Mucosa of rectum (tissue), 2 donors: ENCODE measurements around the gene NNAT.
"Not testable (repeated sequence)": the region's sequence is repeated elsewhere in the genome, so short reads cannot be mapped to it uniquely, and the experiment has no call there.

ENCODE experiments used
- H3K27ac ChIP-seq, 2 donors: one replicate each; pipeline ENCODE4 v1.7.0; 2013; ENCODE audit warnings: inconsistent platforms in 2 of 2, low read depth in 2 of 2, low read length in 2 of 2
- H3K27me3 ChIP-seq, 2 donors: one replicate each; pipeline ENCODE4 v1.7.0; 2013; ENCODE audit warnings: low read length in 2 of 2; ENCODE audit not compliant: control insufficient read depth in 2 of 2, insufficient read depth in 2 of 2
- H3K36me3 ChIP-seq, 2 donors: one replicate each; pipeline ENCODE4 v1.7.0; 2013; ENCODE audit warnings: low read length in 2 of 2; ENCODE audit not compliant: control insufficient read depth in 2 of 2, insufficient read depth in 2 of 2
- H3K4me1 ChIP-seq, 2 donors: one replicate each; pipeline ENCODE4 v1.7.0; 2013; ENCODE audit warnings: low read length in 2 of 2, mild to moderate bottlenecking in 1 of 2; ENCODE audit not compliant: control insufficient read depth in 2 of 2, insufficient read depth in 2 of 2
- H3K4me3 ChIP-seq, 2 donors: one replicate each; pipeline ENCODE4 v1.7.0; 2013; ENCODE audit warnings: low read length in 2 of 2
- H3K9ac ChIP-seq, 2 donors: one replicate each; pipeline ENCODE4 v1.7.0; 2013; ENCODE audit warnings: low read length in 2 of 2, low read depth in 1 of 2, mild to moderate bottlenecking in 1 of 2
- H3K9me3 ChIP-seq, 2 donors: one replicate each; pipeline ENCODE4 v1.7.0; 2013; ENCODE audit warnings: low read length in 2 of 2; ENCODE audit not compliant: control insufficient read depth in 2 of 2
- donor health status: healthy.
- donor health status: Normal muscosa, but diverticular disease.

The NNAT gene

GRCh38 chr20:37521061-37521771 lies at the start of gene NNAT:
TSS of gene NNAT (plus strand) at chr20:37521250. CDS start at chr20:37521332, 82 bp downstream.
- H3K9me3 ChIP-seq, result no peaks in the 10 kb centered on the region
- H3K9ac ChIP-seq, result no peak within 1 kb of the TSS
- H3K4me3 ChIP-seq, result no peak within 1 kb of the TSS
- H3K27ac ChIP-seq, result peak within 1 kb of the TSS; percentile 43 to 44
- H3K36me3 ChIP-seq, result peaks cover 13% of the 10 kb centered on the region in 2 donors
- H3K4me1 ChIP-seq, result peaks cover 40 to 42% of the 10 kb centered on the region in 2 donors
- no peaks in the 10 kb centered on the region for H3K27me3 ChIP-seq

- no peaks in the 10 kb centered on the region for H3K36me3 ChIP-seq
- peaks cover 0 to 5% of the 10 kb centered on the region in 2 donors for H3K27me3 ChIP-seq
- no peaks in the 10 kb centered on the region for H3K4me1 ChIP-seq
- H3K9ac ChIP-seq, result no peak overlapping the region
- no peak overlapping the region for H3K27ac ChIP-seq
- no peaks in the 10 kb centered on the region for H3K9me3 ChIP-seq
- no peak overlapping the region for H3K4me3 ChIP-seq
These were observed 49.3 kb upstream of the NNAT start for GRCh38 chr20:37471741-37472235.

- H3K4me3 ChIP-seq, H3K9ac ChIP-seq, H3K27me3 ChIP-seq, H3K4me1 ChIP-seq, H3K27ac ChIP-seq, H3K36me3 ChIP-seq, H3K9me3 ChIP-seq: not testable (repeated sequence)
These were observed 48.6 kb upstream of the NNAT start for GRCh38 chr20:37472435-37472834.

GRCh38 chr20:37473249-37474000 lies 47.6 kb upstream of the NNAT start:
- peaks cover 2 to 5% of the 10 kb centered on the region in 2 donors for H3K27me3 ChIP-seq
- H3K4me3 ChIP-seq, result no peak overlapping the region
- no peak overlapping the region for H3K9ac ChIP-seq
- H3K27ac ChIP-seq, result no peak overlapping the region
- no peaks in the 10 kb centered on the region for H3K36me3 ChIP-seq
- no peaks in the 10 kb centered on the region for H3K4me1 ChIP-seq
- H3K9me3 ChIP-seq, result no peaks in the 10 kb centered on the region

GRCh38 chr20:37474386-37474785 lies 46.7 kb upstream of the NNAT start:
- H3K27ac ChIP-seq, result no peak overlapping the region
- H3K27me3 ChIP-seq, result peaks cover 3 to 5% of the 10 kb centered on the region in 2 donors
- no peaks in the 10 kb centered on the region for H3K36me3 ChIP-seq
- no peaks in the 10 kb centered on the region for H3K9me3 ChIP-seq
- H3K9ac ChIP-seq, result no peak overlapping the region
- no peaks in the 10 kb centered on the region for H3K4me1 ChIP-seq
- no peak overlapping the region for H3K4me3 ChIP-seq

- H3K36me3 ChIP-seq, result no peaks in the 10 kb centered on the region
- H3K27me3 ChIP-seq, result peaks cover 5% of the 10 kb centered on the region in 2 donors
- H3K27ac ChIP-seq, result no peak overlapping the region
- H3K9ac ChIP-seq, result no peak overlapping the region
- H3K4me3 ChIP-seq, result no peak overlapping the region
- no peaks in the 10 kb centered on the region for H3K9me3 ChIP-seq
- H3K4me1 ChIP-seq, result no peaks in the 10 kb centered on the region
These were observed 45.8 kb upstream of the NNAT start for GRCh38 chr20:37475252-37475651.

GRCh38 chr20:37477041-37477440 lies 44.0 kb upstream of the NNAT start:
- no peaks in the 10 kb centered on the region for H3K36me3 ChIP-seq
- H3K27me3 ChIP-seq, result peaks cover 5% of the 10 kb centered on the region in 2 donors
- H3K4me3 ChIP-seq, result no peak overlapping the region
- H3K9ac ChIP-seq, result no peak overlapping the region
- no peaks in the 10 kb centered on the region for H3K4me1 ChIP-seq
- no peak overlapping the region for H3K27ac ChIP-seq
- no peaks in the 10 kb centered on the region for H3K9me3 ChIP-seq

GRCh38 chr20:37479266-37479665 lies 41.8 kb upstream of the NNAT start:
- no peaks in the 10 kb centered on the region for H3K9me3 ChIP-seq
- H3K27ac ChIP-seq, result no peak overlapping the region
- no peak overlapping the region for H3K9ac ChIP-seq

GRCh38 chr20:37479925-37480691 lies 40.9 kb upstream of the NNAT start:
- Histone ChIP-seq H3K9ac (no peak overlapping the region), H3K27me3 (peaks cover 5% of the 10 kb centered on the region in 2 donors), H3K27ac (no peak overlapping the region), H3K4me3 (no peak overlapping the region), H3K36me3 (no peaks in the 10 kb centered on the region), H3K4me1 (no peaks in the 10 kb centered on the region), H3K9me3 (no peaks in the 10 kb centered on the region)

More at GRCh38 chr20:37479266-37479665, 41.8 kb upstream of the NNAT start:
- H3K4me1 ChIP-seq, result no peaks in the 10 kb centered on the region
- H3K36me3 ChIP-seq, result no peaks in the 10 kb centered on the region
- H3K4me3 ChIP-seq, result no peak overlapping the region
- H3K27me3 ChIP-seq, result peaks cover 5% of the 10 kb centered on the region in 2 donors

- H3K9me3 ChIP-seq, result no peaks in the 10 kb centered on the region
- H3K4me1 ChIP-seq, result no peaks in the 10 kb centered on the region
- no peak overlapping the region for H3K27ac ChIP-seq
- no peak overlapping the region for H3K4me3 ChIP-seq
- H3K36me3 ChIP-seq, result no peaks in the 10 kb centered on the region
- peaks cover 0 to 5% of the 10 kb centered on the region in 2 donors for H3K27me3 ChIP-seq
- H3K9ac ChIP-seq, result no peak overlapping the region
These were observed 40.1 kb upstream of the NNAT start for GRCh38 chr20:37480919-37481318.
